ENCODE data around the gene OCIAD2.
A peak's percentile ranks its signal among the peaks of the same experiment; 100 is the strongest.

OCIAD2 gene

DNA sequence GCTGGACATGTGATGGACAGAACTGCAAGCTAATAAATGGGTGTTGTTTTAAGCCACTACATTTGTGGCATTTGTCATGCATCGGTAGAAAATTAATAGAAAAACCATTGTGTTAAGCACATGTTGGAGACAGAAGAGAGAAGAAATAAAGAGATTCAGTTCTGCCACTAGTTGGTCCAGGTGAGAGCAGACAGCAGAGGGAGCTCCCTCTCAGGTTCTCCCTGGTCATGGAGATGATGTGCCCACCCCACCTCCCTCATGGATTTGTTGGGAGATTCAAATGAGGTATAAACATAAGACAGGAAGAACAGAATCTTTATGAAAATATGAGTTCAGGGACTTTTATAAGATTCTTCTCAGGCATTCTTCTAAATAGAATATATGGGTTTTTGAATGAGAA is 36.8 kb upstream of the OCIAD2 start:
- Histone ChIP-seq H3K79me2 (ENCODE audit: insufficient read depth, low read depth) (no peaks in the 10 kb centered on the region), H3K9ac (no peak overlapping the region), H3K4me2 (no peak overlapping the region), H3K36me3 (ENCODE audit: insufficient read depth) (no peaks in the 10 kb centered on the region), H3K4me3 (IDR thresholded peaks at IDR 0.05; ENCODE audit: insufficient read depth, low read depth, low read length) (no peak overlapping the region), H2AFZ (ENCODE audit: low read depth) (no peak overlapping the region), H3K27me3 (ENCODE audit: insufficient read depth, low read depth) (no peaks in the 10 kb centered on the region), H4K20me1 (ENCODE audit: insufficient read depth) (no peaks in the 10 kb centered on the region), H3K27ac (no peak overlapping the region), H3K4me1 (ENCODE audit: low read depth, poor library complexity, severe bottlenecking) (peaks cover 6% of the 10 kb centered on the region)
- TF ChIP-seq, protein P1, sequence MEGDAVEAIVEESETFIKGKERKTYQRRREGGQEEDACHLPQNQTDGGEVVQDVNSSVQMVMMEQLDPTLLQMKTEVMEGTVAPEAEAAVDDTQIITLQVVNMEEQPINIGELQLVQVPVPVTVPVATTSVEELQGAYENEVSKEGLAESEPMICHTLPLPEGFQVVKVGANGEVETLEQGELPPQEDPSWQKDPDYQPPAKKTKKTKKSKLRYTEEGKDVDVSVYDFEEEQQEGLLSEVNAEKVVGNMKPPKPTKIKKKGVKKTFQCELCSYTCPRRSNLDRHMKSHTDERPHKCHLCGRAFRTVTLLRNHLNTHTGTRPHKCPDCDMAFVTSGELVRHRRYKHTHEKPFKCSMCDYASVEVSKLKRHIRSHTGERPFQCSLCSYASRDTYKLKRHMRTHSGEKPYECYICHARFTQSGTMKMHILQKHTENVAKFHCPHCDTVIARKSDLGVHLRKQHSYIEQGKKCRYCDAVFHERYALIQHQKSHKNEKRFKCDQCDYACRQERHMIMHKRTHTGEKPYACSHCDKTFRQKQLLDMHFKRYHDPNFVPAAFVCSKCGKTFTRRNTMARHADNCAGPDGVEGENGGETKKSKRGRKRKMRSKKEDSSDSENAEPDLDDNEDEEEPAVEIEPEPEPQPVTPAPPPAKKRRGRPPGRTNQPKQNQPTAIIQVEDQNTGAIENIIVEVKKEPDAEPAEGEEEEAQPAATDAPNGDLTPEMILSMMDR (conservative IDR thresholded peaks at IDR 0.05; ENCODE audit: low read depth, low read length) = peak; percentile 21

- no peaks in the 10 kb centered on the region for H3K27me3 ChIP-seq (ENCODE audit: insufficient read depth, low read depth)
- no peaks in the 10 kb centered on the region for H3K4me1 ChIP-seq (ENCODE audit: low read depth, poor library complexity, severe bottlenecking)
- no peaks in the 10 kb centered on the region for H3K36me3 ChIP-seq (ENCODE audit: insufficient read depth)
- H2AFZ ChIP-seq (ENCODE audit: low read depth) = no peak overlapping the region
- H3K27ac ChIP-seq = no peak overlapping the region
- TF ChIP-seq, protein P1 (conservative IDR thresholded peaks at IDR 0.05; ENCODE audit: low read depth, low read length) = no peak
- H3K79me2 ChIP-seq (ENCODE audit: insufficient read depth, low read depth) = no peaks in the 10 kb centered on the region
- H3K4me2 ChIP-seq = no peak overlapping the region
- H4K20me1 ChIP-seq (ENCODE audit: insufficient read depth) = no peaks in the 10 kb centered on the region
- no peak overlapping the region for H3K4me3 ChIP-seq (IDR thresholded peaks at IDR 0.05; ENCODE audit: insufficient read depth, low read depth, low read length)
- H3K9ac ChIP-seq = no peak overlapping the region
Measured at GRCh38 chr4:48939785-48940184, 33.2 kb upstream of the OCIAD2 start.

DNA sequence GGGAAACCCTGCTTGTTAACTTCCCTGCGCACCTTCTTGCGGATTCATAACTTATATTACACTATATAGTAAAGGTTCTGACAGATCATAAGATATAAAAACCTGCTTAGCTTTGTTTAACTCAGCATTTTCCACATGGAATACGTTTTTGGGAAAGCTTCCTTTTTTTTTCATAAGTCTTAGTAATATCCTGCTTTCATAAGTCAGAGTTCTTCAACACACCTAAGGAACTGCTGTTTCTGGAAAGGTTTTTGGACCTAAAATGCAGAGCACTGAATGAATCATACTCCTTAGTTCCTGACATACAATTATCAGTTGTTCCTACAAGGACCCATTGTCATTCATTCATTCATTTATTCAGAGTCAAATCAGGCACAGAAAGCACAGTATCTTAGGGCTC is 32.3 kb upstream of the OCIAD2 start:
- H3K27me3 ChIP-seq (ENCODE audit: insufficient read depth, low read depth) = no peaks in the 10 kb centered on the region

GRCh38 chr4:48937033-48937432 is 30.5 kb upstream of the OCIAD2 start:
- Histone ChIP-seq H3K4me1 (ENCODE audit: low read depth, poor library complexity, severe bottlenecking) (no peaks in the 10 kb centered on the region), H3K4me2 (no peak overlapping the region), H3K27ac (no peak overlapping the region), H3K4me3 (IDR thresholded peaks at IDR 0.05; ENCODE audit: insufficient read depth, low read depth, low read length) (no peak overlapping the region), H3K27me3 (ENCODE audit: insufficient read depth, low read depth) (no peaks in the 10 kb centered on the region), H3K79me2 (ENCODE audit: insufficient read depth, low read depth) (no peaks in the 10 kb centered on the region), H4K20me1 (ENCODE audit: insufficient read depth) (no peaks in the 10 kb centered on the region), H3K36me3 (ENCODE audit: insufficient read depth) (no peaks in the 10 kb centered on the region), H3K9ac (no peak overlapping the region), H2AFZ (ENCODE audit: low read depth) (no peak overlapping the region)
- TF ChIP-seq, protein P1 (conservative IDR thresholded peaks at IDR 0.05; ENCODE audit: low read depth, low read length) = no peak

More for the DNA sequence above, 32.3 kb upstream of the OCIAD2 start:
- no peaks in the 10 kb centered on the region for H3K4me1 ChIP-seq (ENCODE audit: low read depth, poor library complexity, severe bottlenecking)
- H3K9ac ChIP-seq = no peak overlapping the region
- no peaks in the 10 kb centered on the region for H4K20me1 ChIP-seq (ENCODE audit: insufficient read depth)
- no peak overlapping the region for H3K4me3 ChIP-seq (IDR thresholded peaks at IDR 0.05; ENCODE audit: insufficient read depth, low read depth, low read length)
- no peak overlapping the region for H3K27ac ChIP-seq
- TF ChIP-seq, protein P1 (conservative IDR thresholded peaks at IDR 0.05; ENCODE audit: low read depth, low read length) = no peak
- no peaks in the 10 kb centered on the region for H3K36me3 ChIP-seq (ENCODE audit: insufficient read depth)
- no peak overlapping the region for H3K4me2 ChIP-seq
- no peak overlapping the region for H2AFZ ChIP-seq (ENCODE audit: low read depth)
- no peaks in the 10 kb centered on the region for H3K79me2 ChIP-seq (ENCODE audit: insufficient read depth, low read depth)

Data from KMS-11 (cell line).